GM06990 (cell line): ENCODE measurements around the gene DOCK4.

Experiments used
- DNase-seq: peaks from one replicate; pipeline ENCODE4 v3.0.0-alpha.2; 2011; ENCODE audit not compliant: insufficient read length; ENCODE audit errors: extremely low read depth
- H3K27me3 ChIP-seq: replicated peaks from 2 replicates; pipeline ENCODE4 v1.6.0; 2011; ENCODE audit warnings: low read length; ENCODE audit not compliant: control insufficient read depth, insufficient read depth
- H3K36me3 ChIP-seq: 2 replicates; pipeline ENCODE4 v1.5.1; 2011; ENCODE audit warnings: low read length; ENCODE audit not compliant: control insufficient read depth, insufficient read depth
- H3K4me3 ChIP-seq: replicated peaks from 2 replicates; pipeline ENCODE4 v1.5.1; 2011; ENCODE audit warnings: low read depth, mild to moderate bottlenecking, control low read depth, low read length
- TF ChIP-seq, protein P1 (sequence below): IDR thresholded peaks from 2 replicates; pipeline ENCODE4 v1.5.1; 2011; ENCODE audit warnings: low read length, control low read depth, mild to moderate bottlenecking, inconsistent platforms; ENCODE audit not compliant: insufficient read depth, poor library complexity, severe bottlenecking

The DOCK4 gene

DNA sequence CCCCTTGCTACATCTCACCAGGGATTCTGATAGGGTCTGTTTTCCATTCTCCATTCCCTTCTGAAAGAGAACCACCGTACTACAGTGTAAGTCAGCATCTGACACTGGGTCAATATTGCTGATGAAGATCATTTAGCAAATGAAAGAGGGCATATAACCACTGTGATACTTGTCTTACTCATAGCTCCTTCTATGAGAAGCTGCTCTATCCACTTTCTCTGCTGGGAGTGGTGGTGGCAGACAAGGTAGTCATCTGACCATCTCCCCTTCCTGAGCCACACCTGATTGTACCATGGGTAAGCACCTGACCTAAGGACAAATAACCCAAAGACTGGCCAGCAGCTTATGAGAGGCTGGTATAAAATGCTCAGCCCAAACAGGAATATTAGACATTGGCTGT is 220.4 kb downstream of the DOCK4 start:
- no peaks in the 10 kb centered on the region for H3K27me3 ChIP-seq
- TF ChIP-seq, protein P1, sequence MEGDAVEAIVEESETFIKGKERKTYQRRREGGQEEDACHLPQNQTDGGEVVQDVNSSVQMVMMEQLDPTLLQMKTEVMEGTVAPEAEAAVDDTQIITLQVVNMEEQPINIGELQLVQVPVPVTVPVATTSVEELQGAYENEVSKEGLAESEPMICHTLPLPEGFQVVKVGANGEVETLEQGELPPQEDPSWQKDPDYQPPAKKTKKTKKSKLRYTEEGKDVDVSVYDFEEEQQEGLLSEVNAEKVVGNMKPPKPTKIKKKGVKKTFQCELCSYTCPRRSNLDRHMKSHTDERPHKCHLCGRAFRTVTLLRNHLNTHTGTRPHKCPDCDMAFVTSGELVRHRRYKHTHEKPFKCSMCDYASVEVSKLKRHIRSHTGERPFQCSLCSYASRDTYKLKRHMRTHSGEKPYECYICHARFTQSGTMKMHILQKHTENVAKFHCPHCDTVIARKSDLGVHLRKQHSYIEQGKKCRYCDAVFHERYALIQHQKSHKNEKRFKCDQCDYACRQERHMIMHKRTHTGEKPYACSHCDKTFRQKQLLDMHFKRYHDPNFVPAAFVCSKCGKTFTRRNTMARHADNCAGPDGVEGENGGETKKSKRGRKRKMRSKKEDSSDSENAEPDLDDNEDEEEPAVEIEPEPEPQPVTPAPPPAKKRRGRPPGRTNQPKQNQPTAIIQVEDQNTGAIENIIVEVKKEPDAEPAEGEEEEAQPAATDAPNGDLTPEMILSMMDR, result no peak
- H3K36me3 ChIP-seq, result no peaks in the 10 kb centered on the region
- H3K4me3 ChIP-seq, result no peak overlapping the region
- DNase-seq, result no peak

DNA sequence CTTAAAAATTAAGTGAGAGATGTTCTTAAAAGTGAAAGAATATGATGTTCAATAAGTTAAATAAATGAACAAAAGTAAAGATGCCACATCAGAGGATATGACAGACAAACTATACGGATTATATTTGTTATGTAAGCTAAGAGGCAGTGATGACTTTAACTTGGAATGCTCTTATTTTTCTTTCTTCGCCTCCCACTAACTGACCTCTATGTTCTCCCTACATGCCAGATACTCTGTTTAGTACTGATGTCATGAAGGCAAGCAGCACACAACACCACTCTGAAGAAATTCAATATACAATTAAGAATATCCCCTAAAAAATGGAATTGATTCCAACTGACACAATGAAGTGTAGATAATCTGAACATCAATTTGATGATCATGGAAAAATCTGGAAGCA is 223.4 kb downstream of the DOCK4 start:
- TF ChIP-seq, protein P1, result no peak
- Histone ChIP-seq H3K4me3 (no peak overlapping the region), H3K36me3 (no peaks in the 10 kb centered on the region), H3K27me3 (no peaks in the 10 kb centered on the region)
- DNase-seq, result no peak

DNA sequence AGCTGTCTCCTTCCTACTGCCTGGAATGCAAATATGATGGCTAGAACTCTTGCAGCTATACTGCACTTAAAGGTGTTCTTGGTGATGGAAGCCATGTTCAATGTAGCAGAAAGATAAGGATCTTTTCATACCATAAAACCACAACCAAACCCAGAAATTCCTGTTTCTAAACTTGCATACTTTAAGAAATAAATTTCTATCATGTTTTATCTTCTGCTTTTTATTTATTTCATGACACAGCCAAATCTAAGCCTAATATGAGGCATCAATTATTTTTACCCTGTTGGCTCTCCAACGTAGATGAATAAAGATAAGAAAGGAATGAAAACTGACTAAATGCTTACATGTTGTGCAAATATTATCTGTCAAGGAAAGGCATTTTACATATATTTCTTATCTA is 224.1 kb downstream of the DOCK4 start:
- H3K36me3 ChIP-seq, result no peaks in the 10 kb centered on the region
- H3K4me3 ChIP-seq, result no peak overlapping the region
- H3K27me3 ChIP-seq, result no peaks in the 10 kb centered on the region
- no peak for DNase-seq
- TF ChIP-seq, protein P1, result no peak

DNA sequence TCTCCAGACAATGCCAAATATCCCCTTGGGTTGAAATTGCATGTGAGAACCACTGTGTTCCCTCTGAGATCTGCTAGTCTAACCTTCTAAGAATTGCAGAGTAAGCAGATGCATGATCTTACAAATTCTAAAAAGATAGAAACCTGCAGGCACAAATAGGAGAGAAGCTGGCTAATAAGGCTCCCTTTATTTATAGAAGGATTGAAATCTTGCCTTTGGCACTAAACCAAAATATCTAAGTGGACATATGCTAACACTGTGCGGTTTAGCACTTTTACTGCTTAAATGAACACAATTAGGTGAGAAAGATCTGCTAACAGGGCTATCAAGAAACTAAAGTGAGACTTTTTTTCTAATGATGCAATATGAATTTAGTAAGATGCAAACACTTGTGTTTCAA is 225.5 kb downstream of the DOCK4 start:
- Histone ChIP-seq H3K4me3 (no peak overlapping the region), H3K36me3 (no peaks in the 10 kb centered on the region), H3K27me3 (no peaks in the 10 kb centered on the region)
- DNase-seq, result no peak
- TF ChIP-seq, protein P1, result no peak

DNA sequence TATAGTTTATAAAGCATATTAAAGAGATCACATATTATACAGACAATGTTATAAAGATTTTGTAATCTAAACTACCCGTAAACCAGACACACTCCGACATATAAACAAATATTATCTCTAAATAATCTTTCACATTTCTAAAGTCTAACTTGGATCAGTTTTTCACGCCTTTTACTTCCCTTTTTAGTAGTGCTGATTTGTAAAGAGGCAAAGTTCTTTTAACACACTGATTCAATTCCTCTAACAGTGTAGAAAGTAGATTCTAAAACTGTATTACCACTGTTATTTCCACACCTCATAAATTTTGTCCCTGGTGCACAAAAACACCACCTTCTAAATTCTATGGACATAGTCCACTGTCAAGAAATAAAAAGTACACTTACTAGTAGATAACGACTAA is 230.9 kb downstream of the DOCK4 start:
- no peak for DNase-seq
- Histone ChIP-seq H3K27me3 (no peaks in the 10 kb centered on the region), H3K36me3 (no peaks in the 10 kb centered on the region), H3K4me3 (no peak overlapping the region)
- TF ChIP-seq, protein P1, result no peak

DNA sequence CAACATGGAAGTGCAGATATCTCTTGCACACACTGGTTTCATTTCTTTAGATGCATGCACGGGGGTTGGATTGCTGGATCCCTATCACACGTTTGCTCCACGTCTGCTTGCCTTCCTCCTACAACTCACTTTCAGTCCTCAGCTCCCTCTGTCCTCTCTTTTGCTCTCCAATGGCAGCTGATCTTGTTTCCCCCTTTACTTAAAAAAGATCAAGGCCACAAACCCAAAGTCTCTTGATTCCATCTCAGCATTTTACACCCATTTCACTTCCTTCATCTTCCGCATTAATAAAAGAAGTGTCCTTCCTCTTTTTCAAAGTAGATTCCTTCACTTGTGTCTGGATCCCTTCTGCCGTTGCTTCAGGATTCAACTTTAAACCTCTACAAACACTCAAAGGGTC is 245.2 kb downstream of the DOCK4 start:
- Histone ChIP-seq H3K4me3 (no peak overlapping the region), H3K27me3 (no peaks in the 10 kb centered on the region), H3K36me3 (no peaks in the 10 kb centered on the region)
- TF ChIP-seq, protein P1, result no peak
- no peak for DNase-seq
